GM11168 (cell line): ENCODE measurements around the gene DCTN5.

Experiments
- in situ Hi-C: fragments of 300-500 bp; cut with MboI; formaldehyde crosslinking; loops from one replicate; pipeline ENCODE4 v1.12.0; 2022; ENCODE audit warnings: low sequenced_read_pairs; ENCODE audit not compliant: unreplicated experiment

DCTN5 gene

GRCh38 chr16:23724096-23724784 is 83.0 kb downstream of the DCTN5 start:
- in situ Hi-C loops: no loop called here

GRCh38 chr16:23724785-23725131 is 83.5 kb downstream of the DCTN5 start:
- in situ Hi-C loops: no loop called here

GRCh38 chr16:23726710-23727109 is 85.4 kb downstream of the DCTN5 start:
- in situ Hi-C loops: no loop called here
